GM18868 (cell line): Measurements from ENCODE around the gene TMTC4.
A peak's percentile ranks its signal among the peaks of the same experiment; 100 is the strongest.

Experiments
- ATAC-seq: cut with Tn5 transposase; IDR thresholded peaks from one replicate; pipeline ENCODE4 v1.9.1; 2021; ENCODE audit warnings: mild to moderate bottlenecking, moderate library complexity; ENCODE audit not compliant: unreplicated experiment

Gene TMTC4

DNA sequence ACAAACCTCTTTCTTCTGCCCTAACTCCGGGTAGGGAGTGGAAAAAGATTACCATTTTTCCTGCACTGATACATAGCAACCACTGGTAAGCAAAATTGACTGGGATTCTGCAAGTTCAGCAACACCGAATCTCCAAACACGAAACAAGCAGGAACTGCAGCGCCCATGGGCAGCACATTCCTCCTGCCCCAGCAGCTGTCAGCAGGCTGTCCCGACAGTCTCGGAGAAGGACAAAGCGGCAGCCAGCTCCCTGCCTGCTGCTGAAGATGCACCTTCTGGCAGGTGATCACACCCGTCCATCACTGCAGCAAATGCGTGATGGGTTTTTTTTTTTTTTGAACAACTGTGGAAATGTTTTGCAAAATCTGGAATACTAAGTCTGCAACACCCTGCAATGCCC, 6.7 kb downstream of the TMTC4 start:
- no peak for ATAC-seq

DNA sequence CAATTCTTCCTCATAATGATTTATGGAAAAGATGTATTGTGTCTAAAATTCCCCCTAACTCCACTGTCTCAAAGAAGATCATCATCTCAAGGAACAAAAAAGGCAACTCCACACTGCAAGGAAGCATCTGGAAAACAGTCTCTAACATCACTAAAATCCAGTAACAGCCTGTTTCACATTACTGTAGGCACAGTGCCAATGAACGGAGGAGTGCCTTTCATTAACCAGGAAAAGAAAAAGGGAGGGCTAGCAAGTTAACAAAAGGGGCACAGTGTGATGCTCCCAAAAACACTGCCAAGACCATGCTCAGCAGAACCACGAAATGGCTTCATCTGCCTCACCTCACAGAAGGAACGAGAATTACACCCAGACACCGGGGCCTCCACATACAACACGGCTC, 8.5 kb downstream of the TMTC4 start:
- no peak for ATAC-seq

DNA sequence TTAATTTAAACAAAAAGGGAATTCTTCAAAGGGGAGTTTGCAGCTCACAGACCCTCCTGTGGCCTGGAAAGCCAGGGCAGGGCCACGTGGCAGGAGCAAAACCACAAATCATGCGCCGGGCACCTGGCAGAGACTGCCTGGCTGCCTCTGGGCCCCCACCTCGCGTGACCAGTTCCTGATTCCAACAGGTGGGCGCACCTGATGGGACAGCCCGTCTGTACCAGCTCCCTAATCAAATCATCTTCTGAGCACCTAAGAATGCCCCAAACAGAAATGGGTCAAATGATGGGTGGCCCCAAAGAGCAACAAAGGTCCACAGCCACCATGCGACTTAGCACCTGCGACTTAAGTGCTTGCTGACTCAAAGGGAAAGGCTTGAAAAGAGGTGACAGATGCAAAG, 9.2 kb downstream of the TMTC4 start:
- no peak for ATAC-seq

DNA sequence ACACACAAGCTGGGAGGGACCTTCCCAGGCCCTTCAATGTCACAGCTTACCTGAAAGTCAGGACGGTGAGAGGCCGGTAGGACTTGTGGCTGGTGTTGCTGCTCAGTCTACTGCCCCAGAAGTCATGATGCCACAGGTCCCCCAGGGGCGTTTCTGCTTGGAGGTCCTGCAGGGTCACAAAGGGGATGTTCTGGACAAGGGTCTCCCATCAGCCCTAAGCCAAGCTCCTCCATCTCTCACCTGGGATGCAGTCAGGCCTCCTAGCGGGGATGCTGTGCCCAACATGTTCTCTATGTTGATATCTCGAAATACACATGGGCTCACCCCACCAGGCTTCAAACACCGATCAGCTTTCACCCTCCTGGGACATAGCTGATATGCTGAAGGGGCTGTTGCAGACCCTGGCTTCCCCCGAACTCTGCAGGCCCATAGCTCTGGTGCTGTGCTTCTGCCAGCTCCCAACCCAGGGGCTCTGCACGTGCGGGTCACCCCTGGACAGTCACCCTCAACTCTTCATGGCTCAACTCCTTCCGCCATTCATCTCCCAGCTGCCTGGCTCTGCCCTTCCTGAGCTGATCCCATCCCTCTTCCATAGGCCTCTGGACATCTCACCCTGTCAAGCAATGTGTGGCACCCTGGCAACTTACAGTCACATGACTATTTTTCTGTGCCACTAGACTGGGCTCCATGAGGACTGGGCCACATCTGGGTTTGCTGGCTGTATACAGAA, 10.3 kb downstream of the TMTC4 start:
- no peak for ATAC-seq

DNA sequence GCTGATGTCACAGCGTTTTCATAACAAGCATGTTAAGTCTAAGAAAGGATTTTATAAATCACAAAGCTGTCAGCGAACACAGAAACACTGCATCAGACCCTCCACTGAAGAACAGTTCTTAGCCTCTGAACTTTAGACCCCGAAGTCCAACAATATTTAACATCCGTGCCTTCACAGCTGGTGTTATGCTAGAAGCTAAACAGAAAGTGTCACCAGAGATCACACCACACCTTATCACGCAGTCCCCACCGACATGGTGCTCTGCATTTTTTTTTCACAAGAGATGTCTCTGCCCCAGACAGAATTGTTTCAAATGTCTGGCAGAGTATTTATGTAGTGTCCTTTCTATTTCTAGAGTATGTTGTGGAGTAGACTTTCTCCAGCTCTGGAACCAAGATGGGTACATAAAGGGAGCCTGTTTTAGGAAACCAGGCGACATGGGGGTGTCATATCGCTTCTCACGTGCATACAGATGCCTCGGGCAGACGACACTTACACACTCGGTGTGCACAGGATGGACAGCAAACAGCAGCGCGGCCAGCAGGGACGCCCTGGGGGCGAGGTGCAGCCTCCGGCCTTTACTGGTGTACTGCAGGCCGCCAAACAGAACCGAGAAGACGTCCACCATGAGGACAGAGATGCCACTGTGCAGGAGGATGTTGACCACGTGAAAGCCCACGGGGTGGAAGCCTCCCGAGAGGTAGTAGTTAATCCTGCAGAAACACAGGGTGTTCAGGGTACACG, 12.0 kb downstream of the TMTC4 start:
- no peak for ATAC-seq

DNA sequence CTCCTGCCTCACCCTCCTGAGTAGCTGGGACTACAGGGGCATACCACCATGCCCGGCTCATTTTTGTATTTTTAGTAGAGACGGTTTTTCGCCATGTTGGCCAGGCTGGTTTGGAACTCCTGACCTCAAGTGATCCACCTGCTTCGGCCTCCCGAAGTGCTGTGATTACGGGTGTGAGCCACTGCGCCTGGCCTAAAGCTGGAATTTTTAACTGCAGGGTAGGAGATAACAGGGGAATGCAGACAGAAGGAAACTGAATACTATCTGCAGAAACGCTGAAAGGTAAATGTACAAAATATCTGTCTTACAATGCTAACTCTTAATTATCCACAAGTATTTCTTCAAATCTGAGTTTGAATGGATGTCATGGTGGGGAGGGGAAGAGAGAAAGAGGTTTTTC, 13.8 kb downstream of the TMTC4 start:
- ATAC-seq, result no peak

DNA sequence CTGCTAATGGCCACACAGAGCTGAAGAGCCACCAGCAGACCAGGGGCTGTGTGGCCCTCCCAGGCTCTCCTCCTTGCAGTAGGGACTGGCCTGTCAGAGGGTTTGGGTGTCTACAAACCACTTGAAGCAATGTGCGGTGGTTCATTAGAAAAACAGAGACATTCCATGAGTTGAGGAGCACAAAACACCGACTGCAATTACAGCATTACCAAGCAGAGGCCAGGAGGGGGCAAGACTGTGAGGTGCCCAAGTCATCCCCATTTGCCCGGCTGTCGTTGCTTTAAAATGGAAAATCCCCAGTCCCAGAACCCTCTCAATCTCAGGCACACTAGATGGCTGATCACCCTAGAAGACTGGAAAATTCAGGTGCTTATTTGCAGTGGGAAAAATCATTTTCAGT, 15.0 kb downstream of the TMTC4 start:
- ATAC-seq, result no peak

DNA sequence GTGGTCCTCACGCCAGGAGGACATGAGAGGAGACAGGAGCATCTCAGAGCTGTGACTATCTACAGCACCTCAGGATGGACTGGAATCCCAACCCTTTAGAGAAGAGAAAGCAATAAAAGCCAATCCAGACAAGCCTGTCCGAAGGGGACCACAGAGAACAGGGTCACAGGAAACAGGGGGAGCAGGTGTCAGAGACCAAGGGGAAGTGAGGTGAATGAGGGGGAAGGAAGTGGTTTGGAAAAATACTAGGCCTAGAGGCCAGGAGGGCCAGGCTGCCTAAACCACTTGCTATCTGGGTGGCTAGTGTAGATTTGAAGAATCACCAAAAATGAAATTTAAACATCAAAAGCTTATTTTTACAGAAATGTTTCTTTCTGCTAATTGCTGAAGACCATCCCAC, 16.2 kb downstream of the TMTC4 start:
- peak; percentile 50 for ATAC-seq

DNA sequence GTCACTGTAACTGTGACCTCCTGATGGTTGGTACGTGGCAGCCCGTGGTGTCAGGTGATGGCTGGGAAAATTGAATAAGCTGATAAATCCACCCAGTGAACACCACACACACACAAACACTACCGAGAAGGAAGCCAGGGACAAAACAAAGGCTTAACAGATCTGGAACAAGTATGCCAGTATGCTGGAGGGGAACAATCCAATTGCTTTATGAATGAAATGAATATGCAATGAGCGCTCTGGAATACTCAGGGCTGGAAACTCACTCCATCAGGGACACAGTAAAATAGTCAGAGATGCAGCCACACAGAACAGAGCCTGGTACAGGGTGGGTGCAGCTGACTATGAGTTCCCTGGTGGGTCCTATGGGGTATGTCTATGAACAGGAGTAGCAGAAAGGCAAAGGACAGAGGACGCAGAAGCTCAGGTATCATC, 16.7 kb downstream of the TMTC4 start:
- ATAC-seq, result no peak

DNA sequence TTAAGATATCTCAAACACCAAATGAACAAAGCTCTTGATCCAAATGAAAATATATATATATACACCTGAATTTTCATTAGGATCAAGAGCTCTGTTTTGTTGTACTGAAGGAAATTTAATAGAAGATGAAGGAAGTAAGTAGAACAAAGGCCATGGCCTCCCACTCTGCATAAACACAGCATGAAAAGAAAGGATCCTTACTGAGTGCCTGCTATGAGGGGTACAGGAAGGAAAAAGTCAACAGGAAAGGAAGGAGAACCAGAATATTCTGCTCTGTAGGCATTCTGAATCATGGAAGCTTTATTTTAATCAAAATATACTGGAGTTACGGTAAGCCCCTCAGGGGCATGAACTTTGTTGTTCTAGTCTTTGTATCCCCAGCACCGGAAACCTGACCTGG, 22.1 kb downstream of the TMTC4 start:
- no peak for ATAC-seq

DNA sequence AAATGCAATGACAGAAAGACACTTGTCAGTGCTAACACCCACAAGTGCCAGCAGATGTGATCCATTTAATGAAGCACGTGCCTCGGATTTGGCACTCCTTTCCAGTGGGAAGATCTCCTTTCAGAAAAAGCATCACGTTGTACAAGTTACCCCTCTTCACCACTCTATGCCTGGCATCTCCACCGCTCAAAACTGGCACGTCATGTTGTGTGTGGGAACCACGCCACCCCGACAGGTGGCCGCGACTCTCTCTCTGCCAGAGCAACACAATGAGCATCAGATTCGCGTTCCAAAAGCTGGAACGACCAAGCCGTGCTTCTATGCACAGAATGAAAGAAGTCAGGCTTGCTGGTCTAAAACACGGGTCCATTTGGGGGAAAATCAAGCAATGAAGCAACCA, 24.3 kb downstream of the TMTC4 start:
- no peak for ATAC-seq

DNA sequence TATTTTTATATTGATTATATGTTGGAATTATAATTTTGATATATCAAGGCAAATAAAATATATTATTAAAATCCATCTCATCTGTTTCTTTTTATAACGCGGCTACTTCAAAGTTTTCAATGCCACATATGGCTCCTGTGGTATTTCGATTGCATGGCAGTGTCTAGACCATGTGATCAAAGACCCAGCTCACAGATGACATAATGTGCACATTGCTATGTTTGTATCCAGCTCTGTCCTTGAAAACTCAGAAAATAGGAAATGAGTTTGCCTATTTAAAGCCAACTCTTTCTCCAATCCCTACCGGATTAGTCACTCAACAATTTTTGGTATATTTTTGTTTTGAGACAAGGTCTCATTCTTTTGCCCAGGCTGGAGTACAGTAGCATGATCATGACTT, 26.2 kb downstream of the TMTC4 start:
- ATAC-seq, result no peak

DNA sequence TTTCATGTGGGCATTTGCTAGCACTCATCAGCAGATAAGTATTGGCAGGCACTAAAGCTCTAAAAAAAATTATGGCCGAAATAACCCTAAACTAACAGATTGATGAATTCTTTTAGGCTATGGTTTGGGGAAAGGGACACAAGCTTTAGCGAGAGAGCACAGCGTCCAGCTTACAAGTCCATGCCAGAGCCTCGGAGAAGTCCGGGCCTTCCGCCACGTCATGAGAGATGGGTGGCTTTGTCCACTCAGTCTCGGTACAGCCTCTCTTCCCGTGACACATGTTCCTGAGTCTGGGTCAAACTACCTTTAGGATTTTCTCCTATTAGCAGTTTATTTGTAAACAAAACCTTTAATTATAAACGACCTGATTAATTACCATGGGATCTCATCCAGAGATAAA, 27.7 kb downstream of the TMTC4 start:
- no peak for ATAC-seq

DNA sequence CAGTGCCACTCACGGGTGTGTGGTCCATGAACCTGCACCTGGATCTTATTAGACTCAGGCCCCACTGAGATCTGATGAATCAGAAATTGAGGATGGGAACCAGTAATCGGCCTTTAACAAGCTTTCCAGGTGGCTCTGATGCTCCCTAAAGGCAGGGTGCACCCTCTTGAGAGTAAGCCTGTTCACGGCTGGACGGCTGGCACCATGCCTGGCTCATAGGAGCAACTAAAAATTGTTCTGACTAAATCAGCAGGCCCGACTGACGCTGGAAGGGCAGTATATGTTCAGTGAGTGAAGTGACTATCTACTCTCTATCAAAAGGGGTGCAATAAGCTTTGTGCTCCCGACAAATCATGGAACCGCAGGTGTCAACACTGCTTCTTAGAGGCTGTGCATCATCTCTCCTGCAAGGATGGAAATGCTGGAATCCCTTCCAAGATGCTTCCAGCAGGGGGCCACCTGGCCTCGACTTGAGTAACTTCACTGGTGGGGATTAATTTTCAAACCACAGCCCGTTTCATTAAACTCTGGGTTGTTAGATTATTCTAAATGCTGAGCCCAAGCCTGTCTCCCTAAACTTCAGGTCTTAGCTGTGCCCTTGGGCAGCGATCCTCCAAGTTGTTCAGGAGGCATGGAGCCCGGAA, 28.4 kb downstream of the TMTC4 start:
- no peak for ATAC-seq

DNA sequence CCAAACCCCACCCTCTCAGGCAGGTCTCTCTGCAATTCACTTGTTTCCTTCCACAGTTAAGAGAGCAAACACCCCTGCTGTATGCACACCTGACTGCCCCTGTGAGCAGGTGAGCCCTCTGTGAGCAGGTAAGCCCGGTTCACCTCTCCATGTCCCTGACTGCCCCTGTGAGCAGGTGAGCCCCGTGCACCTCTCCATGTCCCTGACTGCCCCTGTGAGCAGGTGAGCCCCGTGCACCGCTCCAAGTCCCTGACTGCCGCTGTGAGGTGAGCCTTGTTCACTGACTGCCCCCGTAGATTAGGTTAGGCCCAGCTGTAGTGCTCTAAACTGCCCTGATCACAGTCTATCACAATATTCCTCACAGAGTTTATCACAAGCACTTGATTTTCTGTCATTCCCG, 29.2 kb downstream of the TMTC4 start:
- ATAC-seq, result no peak

DNA sequence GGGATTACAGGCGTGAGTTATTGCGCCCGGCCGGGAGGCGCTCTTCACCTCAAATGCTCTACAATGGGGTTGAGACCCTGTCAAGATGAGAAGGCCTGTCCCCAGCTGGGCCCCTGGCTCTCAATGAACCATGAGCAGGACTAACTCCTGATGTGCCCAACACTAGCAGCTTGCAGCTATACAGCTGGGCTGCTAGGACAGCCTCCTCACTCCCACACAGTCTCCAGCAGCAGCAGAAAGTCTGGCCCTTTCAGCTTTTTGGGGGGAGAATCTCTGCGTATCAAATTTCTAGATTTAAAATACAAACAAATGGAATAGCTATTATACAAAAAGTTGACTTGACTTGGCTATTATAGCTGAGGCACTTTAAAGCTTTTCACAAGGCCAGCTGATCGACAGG, 30.2 kb downstream of the TMTC4 start:
- ATAC-seq, result no peak

DNA sequence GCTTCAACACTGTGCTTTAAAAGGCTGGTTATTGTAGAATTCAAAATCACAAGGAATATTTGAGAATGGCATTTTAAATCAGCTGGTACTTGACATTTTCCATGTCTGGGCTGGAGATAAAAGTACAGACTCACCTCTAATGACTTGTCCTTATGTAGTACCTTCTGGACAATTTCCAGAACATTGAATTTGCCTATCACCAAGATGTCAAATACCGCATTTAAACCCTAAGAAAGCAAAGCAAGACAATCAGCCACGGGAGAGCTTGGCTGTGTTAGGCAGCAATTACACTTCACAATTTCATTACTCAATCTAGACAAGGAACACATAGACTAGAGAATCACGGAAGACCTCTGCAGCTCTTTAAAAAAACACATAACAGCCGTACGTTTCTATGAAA, 36.8 kb downstream of the TMTC4 start:
- no peak for ATAC-seq

DNA sequence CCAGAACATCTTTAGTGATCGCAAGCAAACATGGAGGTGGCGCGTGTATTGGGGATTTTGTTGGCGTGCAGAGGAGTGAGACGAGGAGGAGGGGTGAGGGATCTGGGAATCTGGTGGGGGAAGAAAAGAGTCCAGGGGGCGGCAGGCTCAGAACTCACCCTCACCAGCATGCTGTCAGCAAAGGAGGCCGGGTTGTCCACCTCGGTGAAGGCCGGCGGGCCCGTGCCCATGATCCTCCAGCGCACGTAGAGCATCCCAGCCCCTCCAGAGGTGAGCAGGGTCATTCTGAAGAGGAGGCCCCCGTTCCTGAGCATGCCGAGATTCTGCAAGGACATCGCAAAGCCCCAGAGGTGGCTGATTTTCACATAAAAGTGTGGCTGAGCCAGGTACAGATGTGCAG, 37.2 kb downstream of the TMTC4 start:
- ATAC-seq, result no peak

DNA sequence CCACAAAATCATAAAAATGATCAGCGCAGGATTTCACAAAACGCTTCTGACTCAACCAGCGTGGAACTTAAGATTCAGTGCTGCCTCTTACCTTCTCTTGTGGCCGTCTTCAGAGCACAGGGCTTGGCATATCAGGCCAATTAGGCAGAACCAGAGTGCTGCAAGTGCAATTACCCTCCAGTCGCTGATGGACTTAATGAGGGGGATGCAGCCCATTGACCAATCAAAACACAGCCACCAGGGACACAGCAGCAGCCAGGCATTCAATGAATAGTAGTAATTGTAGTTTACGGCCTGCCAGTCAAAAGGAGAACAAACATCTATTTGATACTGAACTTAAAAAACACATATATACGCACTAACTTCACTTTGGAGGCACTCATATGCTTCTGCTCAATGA, 38.2 kb downstream of the TMTC4 start:
- ATAC-seq, result no peak

DNA sequence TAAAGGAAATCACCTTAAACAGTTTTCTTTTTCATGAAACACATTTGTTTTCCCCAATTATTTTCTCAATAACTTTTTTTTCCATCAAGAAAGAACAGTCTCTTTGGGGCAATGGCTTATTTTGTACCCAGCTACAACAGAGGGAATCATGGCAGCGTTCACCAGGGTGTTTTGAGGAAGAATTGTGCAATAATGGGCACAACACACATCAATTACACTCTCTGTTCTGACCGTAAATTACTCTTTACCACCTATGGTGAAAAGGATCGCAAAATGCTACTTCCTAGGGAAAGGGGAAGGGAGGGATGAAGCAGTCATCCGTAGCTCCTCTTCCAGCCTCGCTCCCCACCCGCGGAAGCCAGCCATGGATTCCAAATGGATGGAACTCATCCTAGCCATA, 38.6 kb downstream of the TMTC4 start:
- no peak for ATAC-seq

DNA sequence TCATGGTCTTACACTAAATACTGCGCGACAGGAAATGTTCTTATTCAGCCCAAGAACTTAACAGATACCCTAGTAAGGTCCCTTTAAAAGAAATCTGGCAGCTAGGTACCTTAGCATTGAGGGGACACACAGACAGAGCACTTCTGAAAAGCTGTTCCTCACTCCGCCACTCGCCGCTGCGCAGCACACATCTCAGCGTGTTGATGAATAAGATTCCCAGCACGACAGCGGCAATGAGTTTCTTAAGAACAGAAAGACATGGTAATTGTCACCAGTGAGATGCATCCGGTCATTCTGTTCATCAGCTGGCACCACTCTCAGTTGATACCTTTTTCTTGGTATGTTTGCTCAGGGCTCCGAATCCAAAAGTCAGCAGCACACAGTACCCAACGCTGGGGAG, 39.9 kb downstream of the TMTC4 start:
- no peak for ATAC-seq

DNA sequence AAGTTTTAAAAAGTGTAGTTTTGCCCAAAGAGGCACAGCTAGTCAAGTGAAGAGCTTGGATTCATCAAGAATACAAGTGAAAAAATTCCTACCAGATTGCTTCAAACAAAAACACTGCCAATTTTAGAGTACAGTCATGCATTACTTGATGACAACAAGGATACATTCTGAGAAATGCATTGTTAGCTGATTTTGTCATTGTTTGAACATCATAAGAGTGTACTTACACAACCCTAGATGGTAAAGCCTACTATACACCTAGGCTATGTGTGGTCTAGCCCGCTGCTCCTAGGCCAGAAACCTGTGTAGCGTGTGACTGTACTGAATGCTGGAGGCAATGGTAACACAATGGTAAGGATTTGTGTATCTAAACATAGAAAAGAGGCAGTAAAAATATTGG, 41.1 kb downstream of the TMTC4 start:
- no peak for ATAC-seq
